GM15510 (cell line): Measurements from ENCODE around the gene TIMP3.

Experiments
- POLR2A ChIP-seq: IDR thresholded peaks from 3 replicates; pipeline ENCODE4 v1.6.1; 2011; ENCODE audit warnings: borderline replicate concordance; ENCODE audit not compliant: insufficient read length; ENCODE audit errors: extremely low read depth

TIMP3 gene

GRCh38 chr22:32888976-32889375, 87.5 kb downstream of the TIMP3 start:
- no peak for TF ChIP-seq POLR2A

- no peak for TF ChIP-seq POLR2A
Observed at GRCh38 chr22:32896891-32897290, 95.4 kb downstream of the TIMP3 start.

GRCh38 chr22:32897400-32897799, 95.9 kb downstream of the TIMP3 start:
- TF ChIP-seq POLR2A, result no peak

GRCh38 chr22:32900886-32901635, 99.6 kb downstream of the TIMP3 start:
- TF ChIP-seq POLR2A, result no peak

GRCh38 chr22:32901925-32902324, 100.4 kb downstream of the TIMP3 start:
- TF ChIP-seq POLR2A, result no peak

- no peak for TF ChIP-seq POLR2A
Observed at GRCh38 chr22:32903507-32903906, 102.0 kb downstream of the TIMP3 start.

GRCh38 chr22:32904044-32904443, 102.5 kb downstream of the TIMP3 start:
- TF ChIP-seq POLR2A, result no peak

GRCh38 chr22:32905400-32905799, 103.9 kb downstream of the TIMP3 start:
- TF ChIP-seq POLR2A, result no peak

- no peak for TF ChIP-seq POLR2A
Observed at GRCh38 chr22:32909581-32910428, 108.3 kb downstream of the TIMP3 start.

- TF ChIP-seq POLR2A, result no peak
Observed at GRCh38 chr22:32910429-32910772, 108.9 kb downstream of the TIMP3 start.

GRCh38 chr22:32911503-32911902, 110.0 kb downstream of the TIMP3 start:
- no peak for TF ChIP-seq POLR2A
